ENCODE results near the gene NKX6-2.

DNA sequence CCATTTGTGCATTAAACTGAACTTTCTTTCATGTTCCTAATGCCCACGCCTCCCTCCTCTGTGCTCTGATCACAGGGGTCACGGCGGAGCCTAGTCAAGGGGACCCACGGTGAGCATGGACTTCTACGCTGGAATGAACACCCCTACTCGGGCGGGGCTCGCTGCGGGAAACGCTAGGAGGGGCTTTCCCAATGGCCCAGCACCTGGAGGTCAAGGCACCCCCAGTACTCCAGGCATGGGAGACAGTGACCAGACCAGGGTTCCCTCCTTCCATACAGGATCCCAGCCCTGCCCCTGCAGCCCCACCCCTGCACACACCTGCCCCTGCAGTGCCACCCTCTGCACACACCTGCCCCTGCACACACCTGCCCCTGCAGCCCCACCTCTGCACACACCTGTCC is 27.1 kb upstream of the NKX6-2 start:
- TF ChIP-seq CTCF (IDR thresholded peaks at IDR 0.05) (no peak), POLR2A (IDR thresholded peaks at IDR 0.05) (no peak)

Data from gastroesophageal sphincter (tissue), 3 donors.